H1 (cell line): ENCODE results near the gene PCDHGB7.
"Not testable (repeated sequence)": the region's sequence is repeated elsewhere in the genome, so short reads cannot be mapped to it uniquely, and the experiment has no call there.

Source experiments
- BCL11A ChIP-seq, 2 experiments: IDR thresholded peaks; one replicate each; pipeline ENCODE4 v1.6.1; 2011; ENCODE audit warnings: low read depth in 2 of 2, low read length in 2 of 2, mild to moderate bottlenecking in 2 of 2
- CTCF ChIP-seq, 3 experiments: IDR thresholded peaks; 1 replicate in 2 of 3; 2 replicates in 1 of 3; pipeline versions ENCODE4 v1.5.1 to v1.6.1; 2011; ENCODE audit warnings: low read length in 3 of 3, mild to moderate bottlenecking in 3 of 3, inconsistent platforms in 2 of 3, low read depth in 1 of 3, moderate library complexity in 1 of 3; ENCODE audit not compliant: insufficient read depth in 1 of 3; ENCODE audit errors: control extremely low read depth in 1 of 3
- POLR2AphosphoS5 ChIP-seq: IDR thresholded peaks from 2 replicates; pipeline ENCODE4 v1.6.1; 2011; ENCODE audit warnings: low read depth, low read length
- RAD21 ChIP-seq, 2 experiments: IDR thresholded peaks in 1 of 2; conservative IDR thresholded peaks in 1 of 2; 2 replicates each; pipeline ENCODE4 v1.6.1; 2011; ENCODE audit warnings: low read depth in 2 of 2, low read length in 2 of 2, improper control_type of control experiment in 1 of 2, inconsistent platforms in 1 of 2, mild to moderate bottlenecking in 1 of 2, moderate library complexity in 1 of 2
- ZNF274 ChIP-seq: IDR thresholded peaks from 2 replicates; pipeline ENCODE4 v1.7.0; 2012; ENCODE audit warnings: low read length, borderline replicate concordance; ENCODE audit errors: extremely low read depth

- TF ChIP-seq RAD21 (IDR thresholded peaks at IDR 0.05 in 1 of 2, conservative IDR thresholded peaks at IDR 0.05 in 1 of 2; ENCODE audit: low read depth in 2 of 2, low read length in 2 of 2) = peak; percentile 59 to 67
- peak; percentile 56 to 66 (median 65) for TF ChIP-seq CTCF (IDR thresholded peaks at IDR 0.05; ENCODE audit: control extremely low read depth in 1 of 3, insufficient read depth in 1 of 3, low read depth in 1 of 3, low read length in 3 of 3)
- TF ChIP-seq POLR2AphosphoS5; BCL11A (IDR thresholded peaks at IDR 0.05; ENCODE audit: low read depth in 2 of 2, low read length in 2 of 2); ZNF274: not testable (repeated sequence)
Measured at GRCh38 chr5:141387557-141388311, 29.7 kb upstream of the PCDHGB7 start, which contains the start of gene PCDHGB4.
